GM20000 (cell line): ENCODE measurements around the gene KCNJ4.

Experiments used
- DNase-seq: peaks from one replicate; pipeline ENCODE4 v3.0.0; 2012; ENCODE audit warnings: low spot score
- TF ChIP-seq, protein P1 (sequence below): IDR thresholded peaks from 2 replicates; pipeline ENCODE4 v1.5.1; 2012; ENCODE audit warnings: mild to moderate bottlenecking, control low read depth; ENCODE audit errors: extremely low read depth, missing control alignments

KCNJ4 gene

DNA sequence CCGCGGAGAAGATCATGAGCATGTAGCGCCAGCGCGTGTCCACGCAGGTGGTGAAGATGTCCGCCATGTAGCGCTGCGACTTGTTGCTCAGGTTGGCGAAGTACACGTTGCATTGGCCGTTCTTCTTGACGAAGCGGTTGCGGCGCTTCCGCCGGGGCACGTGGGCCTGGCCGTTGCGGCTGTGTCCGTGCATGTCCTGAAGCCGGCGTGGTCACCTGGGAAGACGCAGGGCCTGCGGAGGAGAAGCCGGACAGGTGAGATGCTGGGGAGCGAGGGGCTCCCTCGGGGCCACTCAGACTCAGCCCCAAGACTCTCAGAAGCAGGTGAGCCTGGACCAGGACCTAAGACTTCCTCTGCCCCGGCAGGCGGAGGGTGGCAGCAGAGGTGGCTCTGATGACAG lies 27.1 kb downstream of the KCNJ4 start:
- DNase-seq: no peak

DNA sequence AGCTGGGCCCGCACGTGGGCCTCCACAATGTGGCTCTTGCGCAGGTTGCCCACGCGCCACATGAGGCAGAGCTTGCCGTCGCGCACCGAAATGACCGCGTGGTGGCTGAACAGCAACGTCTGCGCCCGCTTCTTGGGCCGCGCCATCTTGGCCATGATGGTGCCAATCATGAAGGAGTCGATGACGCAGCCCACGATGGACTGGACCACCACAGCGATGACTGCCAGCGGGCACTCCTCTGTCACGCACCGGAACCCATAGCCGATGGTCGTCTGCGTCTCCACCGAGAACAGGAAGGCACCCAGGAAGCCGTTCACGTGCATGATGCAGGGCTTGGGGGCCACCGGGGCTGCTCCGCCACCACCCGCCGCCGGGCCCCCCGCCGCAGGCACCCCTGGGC lies 27.5 kb downstream of the KCNJ4 start:
- no peak for DNase-seq
- TF ChIP-seq, protein P1, sequence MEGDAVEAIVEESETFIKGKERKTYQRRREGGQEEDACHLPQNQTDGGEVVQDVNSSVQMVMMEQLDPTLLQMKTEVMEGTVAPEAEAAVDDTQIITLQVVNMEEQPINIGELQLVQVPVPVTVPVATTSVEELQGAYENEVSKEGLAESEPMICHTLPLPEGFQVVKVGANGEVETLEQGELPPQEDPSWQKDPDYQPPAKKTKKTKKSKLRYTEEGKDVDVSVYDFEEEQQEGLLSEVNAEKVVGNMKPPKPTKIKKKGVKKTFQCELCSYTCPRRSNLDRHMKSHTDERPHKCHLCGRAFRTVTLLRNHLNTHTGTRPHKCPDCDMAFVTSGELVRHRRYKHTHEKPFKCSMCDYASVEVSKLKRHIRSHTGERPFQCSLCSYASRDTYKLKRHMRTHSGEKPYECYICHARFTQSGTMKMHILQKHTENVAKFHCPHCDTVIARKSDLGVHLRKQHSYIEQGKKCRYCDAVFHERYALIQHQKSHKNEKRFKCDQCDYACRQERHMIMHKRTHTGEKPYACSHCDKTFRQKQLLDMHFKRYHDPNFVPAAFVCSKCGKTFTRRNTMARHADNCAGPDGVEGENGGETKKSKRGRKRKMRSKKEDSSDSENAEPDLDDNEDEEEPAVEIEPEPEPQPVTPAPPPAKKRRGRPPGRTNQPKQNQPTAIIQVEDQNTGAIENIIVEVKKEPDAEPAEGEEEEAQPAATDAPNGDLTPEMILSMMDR: no peak

More for the DNA sequence above, 27.1 kb downstream of the KCNJ4 start:
- TF ChIP-seq, protein P1: no peak

DNA sequence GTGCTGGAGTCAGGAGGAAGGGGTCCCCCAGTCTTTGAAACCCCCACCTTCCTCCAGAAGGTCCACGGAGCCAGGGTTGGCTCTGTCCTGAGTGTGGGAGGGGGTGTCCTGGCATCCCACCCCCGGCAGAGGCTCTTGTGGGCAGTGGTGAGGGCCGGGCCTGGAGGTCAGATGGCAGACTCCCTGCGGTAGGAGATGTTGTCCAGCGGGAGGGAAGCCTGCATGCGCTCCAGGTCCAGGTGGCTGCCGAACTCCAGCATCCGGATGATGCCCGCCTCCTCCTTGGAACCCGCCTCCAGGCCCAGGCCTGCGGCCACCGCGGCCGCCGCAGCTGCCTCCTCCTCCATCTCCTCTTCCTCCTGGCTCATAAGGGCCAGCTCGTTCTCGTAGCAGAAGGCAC lies 28.4 kb downstream of the KCNJ4 start:
- TF ChIP-seq, protein P1: no peak

DNA sequence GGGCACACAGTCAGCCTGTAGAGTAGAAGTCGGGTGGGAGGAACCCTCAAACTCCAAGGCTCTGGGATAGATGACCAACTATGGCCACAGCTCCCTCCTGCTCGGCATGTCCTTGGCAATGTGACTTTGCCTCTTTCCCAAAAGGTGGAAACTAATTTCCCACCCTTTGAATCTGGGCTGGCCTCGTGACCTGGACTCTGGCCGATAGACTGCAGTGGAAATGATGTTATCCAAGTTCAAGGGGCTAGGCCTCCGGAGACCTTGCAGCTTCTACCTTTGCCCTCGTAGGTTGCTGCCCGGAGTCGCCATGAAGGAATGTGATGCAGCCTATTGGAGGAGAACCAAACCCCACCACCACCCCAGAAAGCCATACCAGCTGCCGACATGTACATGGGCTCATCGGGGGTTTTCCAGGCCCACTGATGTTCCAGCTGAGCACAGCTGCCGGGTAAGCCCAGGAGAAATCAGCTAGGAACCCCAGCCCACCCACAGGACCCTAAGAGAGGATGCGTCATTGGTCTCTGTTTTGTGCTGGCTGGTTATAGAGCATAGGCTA lies 30.4 kb downstream of the KCNJ4 start:
- DNase-seq: no peak
- TF ChIP-seq, protein P1: no peak

More for the DNA sequence above, 28.4 kb downstream of the KCNJ4 start:
- no peak for DNase-seq

DNA sequence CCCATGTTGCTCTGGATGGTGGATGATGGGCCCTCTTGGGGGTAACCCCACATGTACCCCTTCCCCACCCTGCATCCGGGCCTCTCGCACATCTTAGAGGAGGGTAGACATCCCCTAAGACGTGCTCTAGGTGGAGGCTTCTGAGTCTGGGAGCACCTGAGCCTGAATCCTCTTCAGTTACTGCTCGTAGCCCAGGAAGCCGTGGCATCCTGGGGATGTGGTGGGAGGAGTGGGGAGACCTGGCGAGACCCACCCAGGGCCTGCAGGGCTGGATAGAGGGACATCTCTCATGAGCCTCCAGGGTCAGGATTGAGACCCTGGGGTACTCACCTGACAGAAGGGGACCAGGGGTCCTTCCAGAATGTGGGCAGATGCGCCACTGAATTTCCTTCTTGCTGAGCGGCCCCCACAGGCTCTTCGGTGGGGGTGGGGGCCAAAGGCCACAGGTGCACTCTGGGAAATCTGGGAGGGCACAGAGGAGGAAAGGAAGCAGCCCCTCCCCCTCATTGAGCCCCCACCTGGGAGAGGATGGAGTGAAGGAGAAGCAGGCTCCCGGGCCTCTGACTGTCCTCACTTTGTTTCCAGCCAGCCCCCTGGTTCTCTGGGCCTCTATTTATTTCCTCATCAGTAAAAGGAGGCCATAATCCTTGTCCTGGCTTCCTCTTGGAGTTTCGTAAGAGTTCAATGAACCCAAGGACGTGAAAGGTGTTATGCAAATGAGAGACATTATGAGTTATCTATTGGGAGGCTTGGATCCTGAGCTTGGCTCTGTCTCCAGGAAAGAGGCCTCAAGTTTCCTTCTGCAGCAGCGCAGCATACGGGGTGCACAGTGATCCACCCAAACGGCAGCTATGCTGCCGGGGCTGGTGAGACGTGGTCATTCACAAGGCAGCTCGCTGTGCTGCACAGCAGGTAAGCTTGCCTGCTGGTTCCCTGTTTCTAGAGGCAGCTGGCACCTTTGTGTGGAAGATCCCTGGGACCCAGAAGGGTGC lies 31.2 kb downstream of the KCNJ4 start:
- TF ChIP-seq, protein P1: no peak
- DNase-seq: no peak

DNA sequence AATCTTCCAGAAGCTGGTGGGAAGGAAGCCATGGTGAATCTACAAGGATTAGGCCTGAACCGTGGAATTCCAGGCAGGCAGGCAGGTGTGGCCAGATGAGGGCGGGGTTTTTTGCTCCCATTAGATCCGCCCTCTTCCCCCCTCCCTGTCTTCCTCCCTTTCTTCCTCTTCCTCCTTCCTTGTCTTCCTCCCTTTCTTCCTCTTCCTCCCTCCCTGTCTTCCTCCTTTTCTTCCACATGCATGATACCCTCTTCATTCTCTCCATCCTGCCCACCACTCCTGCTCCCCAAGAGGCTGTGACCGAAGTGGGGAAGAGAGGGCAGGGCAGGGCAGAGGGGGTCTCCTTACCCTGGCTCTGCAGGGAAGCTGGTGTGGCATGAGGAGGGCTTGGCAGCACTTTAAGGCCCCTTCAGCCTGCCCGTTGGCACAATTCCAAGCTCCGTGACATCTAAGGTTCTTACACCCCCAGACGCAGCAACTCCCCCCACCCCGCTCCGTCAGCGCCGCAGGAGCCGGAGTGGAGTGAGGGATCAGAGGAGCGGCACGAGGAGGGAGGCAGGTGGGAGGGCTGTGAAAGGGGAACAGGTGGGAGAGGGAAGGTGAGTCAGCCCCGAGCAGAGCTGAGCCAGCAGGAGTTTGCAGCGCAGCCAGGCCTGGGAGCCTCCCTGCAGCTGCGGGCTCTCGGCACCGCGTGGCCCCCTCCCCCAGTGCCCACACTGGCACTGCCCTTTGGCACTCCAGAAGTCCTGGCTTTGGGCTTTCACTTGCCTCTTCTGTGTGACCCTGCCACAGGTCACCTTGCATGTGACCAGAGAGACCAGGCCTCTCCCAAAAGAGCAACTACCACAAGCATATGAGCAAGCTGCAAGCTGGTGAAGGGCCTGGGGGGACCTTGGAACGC lies 32.1 kb downstream of the KCNJ4 start:
- TF ChIP-seq, protein P1: no peak
- no peak for DNase-seq
